H1 (cell line): ENCODE results near the gene TDRD9.

Experiments used
- CREB1 ChIP-seq: IDR thresholded peaks from 2 replicates; pipeline ENCODE4 v1.6.1; 2012; ENCODE audit warnings: inconsistent platforms
- EGR1 ChIP-seq: IDR thresholded peaks from 2 replicates; pipeline ENCODE4 v1.6.1; 2011; ENCODE audit warnings: low read depth, low read length, borderline replicate concordance
- EP300 ChIP-seq, 2 experiments: IDR thresholded peaks; 1 replicate in 1 of 2; 2 replicates in 1 of 2; pipeline ENCODE4 v1.6.1; 2011 to 2012; ENCODE audit warnings: low read depth in 2 of 2, low read length in 2 of 2, mild to moderate bottlenecking in 2 of 2, borderline replicate concordance in 1 of 2, inconsistent platforms in 1 of 2, moderate library complexity in 1 of 2
- EZH2 ChIP-seq: fragments of 200-600 bp; sonication (generic); IDR thresholded peaks from 2 replicates; pipeline ENCODE4 v1.7.1; 2012; ENCODE audit warnings: low read depth, mild to moderate bottlenecking, moderate library complexity, low read length, inconsistent platforms; ENCODE audit not compliant: severe bottlenecking
- POLR2AphosphoS5 ChIP-seq: IDR thresholded peaks from 2 replicates; pipeline ENCODE4 v1.6.1; 2011; ENCODE audit warnings: low read depth, low read length
- RAD21 ChIP-seq, 2 experiments: IDR thresholded peaks in 1 of 2; conservative IDR thresholded peaks in 1 of 2; 2 replicates each; pipeline ENCODE4 v1.6.1; 2011; ENCODE audit warnings: low read depth in 2 of 2, low read length in 2 of 2, improper control_type of control experiment in 1 of 2, inconsistent platforms in 1 of 2, mild to moderate bottlenecking in 1 of 2, moderate library complexity in 1 of 2
- SP2 ChIP-seq: IDR thresholded peaks from 2 replicates; pipeline ENCODE4 v1.6.1; 2012; ENCODE audit warnings: mild to moderate bottlenecking, low read length, inconsistent platforms
- TF ChIP-seq, protein P1 (sequence below): IDR thresholded peaks from 2 replicates; pipeline ENCODE4 v1.6.1; 2012; ENCODE audit warnings: inconsistent platforms
- TF ChIP-seq, protein P2 (sequence below): IDR thresholded peaks from 2 replicates; pipeline ENCODE4 v1.6.1; 2012; ENCODE audit warnings: inconsistent platforms
- TF ChIP-seq, protein P3 (sequence below), 3 experiments: IDR thresholded peaks; 1 replicate in 2 of 3; 2 replicates in 1 of 3; pipeline versions ENCODE4 v1.5.1 to v1.6.1; 2011; ENCODE audit warnings: low read length in 3 of 3, mild to moderate bottlenecking in 3 of 3, inconsistent platforms in 2 of 3, low read depth in 1 of 3, moderate library complexity in 1 of 3; ENCODE audit not compliant: insufficient read depth in 1 of 3; ENCODE audit errors: control extremely low read depth in 1 of 3

DNA sequence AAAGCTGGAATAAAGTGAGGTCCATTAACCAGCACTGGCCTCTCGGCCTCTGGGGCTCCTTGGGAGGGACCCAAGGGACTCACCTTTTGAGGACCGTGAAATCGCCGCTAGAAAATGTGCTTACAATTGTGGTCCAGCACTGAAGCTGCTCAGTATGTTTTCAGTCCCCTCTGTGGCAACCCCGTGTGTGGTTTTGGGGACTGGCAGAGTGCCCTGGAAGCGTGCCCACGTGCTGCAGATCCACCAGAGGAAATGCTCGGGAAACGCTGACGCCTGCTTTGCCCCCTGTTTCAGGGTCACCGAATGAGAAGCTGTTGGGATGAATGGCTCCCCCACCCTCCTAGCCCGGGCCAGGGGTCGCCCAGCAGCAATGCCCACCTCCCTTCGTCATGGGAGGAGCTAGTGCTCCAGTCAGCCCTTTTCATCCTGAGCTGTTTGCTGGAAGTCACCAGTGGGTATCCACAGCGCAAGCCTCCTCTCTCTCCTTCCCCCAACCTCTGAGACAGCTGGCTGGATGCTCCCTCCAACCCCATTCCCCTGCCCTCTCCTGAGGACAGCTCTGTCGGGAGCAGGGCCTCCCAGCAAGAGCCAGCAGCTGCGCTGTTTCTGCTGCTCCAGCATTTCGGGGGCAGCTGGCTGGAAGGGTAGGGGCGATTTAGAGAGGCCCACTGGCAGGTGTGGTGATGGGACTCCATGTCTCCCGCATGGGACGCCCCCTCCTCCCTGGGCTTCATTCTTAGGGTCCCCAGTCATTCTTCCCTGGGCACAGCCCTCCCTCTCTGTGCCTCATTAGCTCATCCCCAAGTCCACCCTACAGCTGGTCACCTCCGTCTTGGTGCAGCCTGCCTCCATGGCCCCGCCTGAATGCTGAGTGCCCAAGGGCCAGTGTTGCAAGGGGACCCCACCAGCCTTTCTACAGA lies 47.6 kb upstream of the TDRD9 start:
- TF ChIP-seq, protein P1, sequence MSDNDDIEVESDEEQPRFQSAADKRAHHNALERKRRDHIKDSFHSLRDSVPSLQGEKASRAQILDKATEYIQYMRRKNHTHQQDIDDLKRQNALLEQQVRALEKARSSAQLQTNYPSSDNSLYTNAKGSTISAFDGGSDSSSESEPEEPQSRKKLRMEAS: no peak
- no peak for TF ChIP-seq EGR1
- no peak for TF ChIP-seq POLR2AphosphoS5
- no peak for TF ChIP-seq EP300 (IDR thresholded peaks at IDR 0.05; ENCODE audit: borderline replicate concordance in 1 of 2, low read depth in 2 of 2, low read length in 2 of 2)
- TF ChIP-seq RAD21 (IDR thresholded peaks at IDR 0.05 in 1 of 2, conservative IDR thresholded peaks at IDR 0.05 in 1 of 2; ENCODE audit: low read depth in 2 of 2, low read length in 2 of 2): no peak
- no peak for TF ChIP-seq SP2
- no peak for TF ChIP-seq EZH2
- TF ChIP-seq CREB1: no peak
- TF ChIP-seq, protein P2, sequence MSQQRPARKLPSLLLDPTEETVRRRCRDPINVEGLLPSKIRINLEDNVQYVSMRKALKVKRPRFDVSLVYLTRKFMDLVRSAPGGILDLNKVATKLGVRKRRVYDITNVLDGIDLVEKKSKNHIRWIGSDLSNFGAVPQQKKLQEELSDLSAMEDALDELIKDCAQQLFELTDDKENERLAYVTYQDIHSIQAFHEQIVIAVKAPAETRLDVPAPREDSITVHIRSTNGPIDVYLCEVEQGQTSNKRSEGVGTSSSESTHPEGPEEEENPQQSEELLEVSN: no peak
- TF ChIP-seq, protein P3, sequence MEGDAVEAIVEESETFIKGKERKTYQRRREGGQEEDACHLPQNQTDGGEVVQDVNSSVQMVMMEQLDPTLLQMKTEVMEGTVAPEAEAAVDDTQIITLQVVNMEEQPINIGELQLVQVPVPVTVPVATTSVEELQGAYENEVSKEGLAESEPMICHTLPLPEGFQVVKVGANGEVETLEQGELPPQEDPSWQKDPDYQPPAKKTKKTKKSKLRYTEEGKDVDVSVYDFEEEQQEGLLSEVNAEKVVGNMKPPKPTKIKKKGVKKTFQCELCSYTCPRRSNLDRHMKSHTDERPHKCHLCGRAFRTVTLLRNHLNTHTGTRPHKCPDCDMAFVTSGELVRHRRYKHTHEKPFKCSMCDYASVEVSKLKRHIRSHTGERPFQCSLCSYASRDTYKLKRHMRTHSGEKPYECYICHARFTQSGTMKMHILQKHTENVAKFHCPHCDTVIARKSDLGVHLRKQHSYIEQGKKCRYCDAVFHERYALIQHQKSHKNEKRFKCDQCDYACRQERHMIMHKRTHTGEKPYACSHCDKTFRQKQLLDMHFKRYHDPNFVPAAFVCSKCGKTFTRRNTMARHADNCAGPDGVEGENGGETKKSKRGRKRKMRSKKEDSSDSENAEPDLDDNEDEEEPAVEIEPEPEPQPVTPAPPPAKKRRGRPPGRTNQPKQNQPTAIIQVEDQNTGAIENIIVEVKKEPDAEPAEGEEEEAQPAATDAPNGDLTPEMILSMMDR (IDR thresholded peaks at IDR 0.05; ENCODE audit: control extremely low read depth in 1 of 3, insufficient read depth in 1 of 3, low read depth in 1 of 3, low read length in 3 of 3): no peak
